Motor neuron (in vitro differentiated cells): ENCODE measurements around the gene TRAPPC14. TPM values are rescaled to one million over a fixed set of nuclear protein-coding genes. Genes with fewer than 3 reads are reported as not detected.
"Not testable (repeated sequence)": the region's sequence is repeated elsewhere in the genome, so short reads cannot be mapped to it uniquely, and the experiment has no call there.

ENCODE experiments used
- ATAC-seq, 8 experiments: fragments of 200-7000 bp; cut with Tn5 transposase; replicated peaks in 6 of 8; 2 replicates each; pipeline ENCODE4 v1.8.0; 2021; ENCODE audit warnings: mild to moderate bottlenecking in 8 of 8, moderate library complexity in 8 of 8
- H3K27ac ChIP-seq, 2 donors: fragments of 250-450 bp; sonication (Bioruptor Pico); 2 replicates each; pipeline ENCODE4 v1.9.0; 2021; ENCODE audit warnings: antibody characterized with exemption in 2 of 2, mild to moderate bottlenecking in 2 of 2, moderate library complexity in 1 of 2
- H3K4me1 ChIP-seq, 2 donors: fragments of 250-450 bp; sonication (Bioruptor Pico); replicated peaks in 1 of 2; 2 replicates each; pipeline ENCODE4 v1.6.1; 2021; ENCODE audit warnings: antibody characterized with exemption in 2 of 2, mild to moderate bottlenecking in 2 of 2, moderate library complexity in 1 of 2
- H3K4me3 ChIP-seq, 5 donors: fragments of 250-450 bp; sonication (Bioruptor Pico); 2 replicates each; pipeline ENCODE4 v1.9.0; 2021; ENCODE audit warnings: antibody characterized with exemption in 5 of 5, mild to moderate bottlenecking in 5 of 5, moderate library complexity in 4 of 5
- WGBS, 10 experiments: fragments of 450-650 bp; shearing (Covaris generic); methylation state at CpG; one replicate each; pipeline ENCODE4 v1.0.0; 2022; 5-methylcytosine and 5-hydroxymethylcytosine counted together
- in situ Hi-C, 9 experiments: fragments of 400-800 bp; cut with MboI; loops; one replicate each; pipeline ENCODE4 v1.15.0; 2021; ENCODE audit warnings: low sequenced_read_pairs in 9 of 9, low pct_unique_long_range_greater_than_20kb in 2 of 9; ENCODE audit not compliant: unreplicated experiment in 9 of 9
- total RNA-seq, 8 experiments: library from RNA; unstranded; fragments of 300-600 nt; gene quantifications; 2 replicates each; pipeline versions ENCODE4 v1.2.3 to v1.2.4, GENCODE V29; 2022

Gene TRAPPC14, protein sequence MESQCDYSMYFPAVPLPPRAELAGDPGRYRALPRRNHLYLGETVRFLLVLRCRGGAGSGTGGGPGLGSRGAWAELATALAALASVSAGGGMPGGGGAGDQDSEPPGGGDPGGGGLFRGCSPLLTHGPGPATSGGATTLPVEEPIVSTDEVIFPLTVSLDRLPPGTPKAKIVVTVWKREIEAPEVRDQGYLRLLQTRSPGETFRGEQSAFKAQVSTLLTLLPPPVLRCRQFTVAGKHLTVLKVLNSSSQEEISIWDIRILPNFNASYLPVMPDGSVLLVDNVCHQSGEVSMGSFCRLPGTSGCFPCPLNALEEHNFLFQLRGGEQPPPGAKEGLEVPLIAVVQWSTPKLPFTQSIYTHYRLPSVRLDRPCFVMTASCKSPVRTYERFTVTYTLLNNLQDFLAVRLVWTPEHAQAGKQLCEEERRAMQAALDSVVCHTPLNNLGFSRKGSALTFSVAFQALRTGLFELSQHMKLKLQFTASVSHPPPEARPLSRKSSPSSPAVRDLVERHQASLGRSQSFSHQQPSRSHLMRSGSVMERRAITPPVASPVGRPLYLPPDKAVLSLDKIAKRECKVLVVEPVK
- total RNA-seq: 10 to 100 TPM in 7 of 8 experiments, 1 to 10 TPM in 1; 9.5 to 24.7 (median 17.9) TPM

DNA sequence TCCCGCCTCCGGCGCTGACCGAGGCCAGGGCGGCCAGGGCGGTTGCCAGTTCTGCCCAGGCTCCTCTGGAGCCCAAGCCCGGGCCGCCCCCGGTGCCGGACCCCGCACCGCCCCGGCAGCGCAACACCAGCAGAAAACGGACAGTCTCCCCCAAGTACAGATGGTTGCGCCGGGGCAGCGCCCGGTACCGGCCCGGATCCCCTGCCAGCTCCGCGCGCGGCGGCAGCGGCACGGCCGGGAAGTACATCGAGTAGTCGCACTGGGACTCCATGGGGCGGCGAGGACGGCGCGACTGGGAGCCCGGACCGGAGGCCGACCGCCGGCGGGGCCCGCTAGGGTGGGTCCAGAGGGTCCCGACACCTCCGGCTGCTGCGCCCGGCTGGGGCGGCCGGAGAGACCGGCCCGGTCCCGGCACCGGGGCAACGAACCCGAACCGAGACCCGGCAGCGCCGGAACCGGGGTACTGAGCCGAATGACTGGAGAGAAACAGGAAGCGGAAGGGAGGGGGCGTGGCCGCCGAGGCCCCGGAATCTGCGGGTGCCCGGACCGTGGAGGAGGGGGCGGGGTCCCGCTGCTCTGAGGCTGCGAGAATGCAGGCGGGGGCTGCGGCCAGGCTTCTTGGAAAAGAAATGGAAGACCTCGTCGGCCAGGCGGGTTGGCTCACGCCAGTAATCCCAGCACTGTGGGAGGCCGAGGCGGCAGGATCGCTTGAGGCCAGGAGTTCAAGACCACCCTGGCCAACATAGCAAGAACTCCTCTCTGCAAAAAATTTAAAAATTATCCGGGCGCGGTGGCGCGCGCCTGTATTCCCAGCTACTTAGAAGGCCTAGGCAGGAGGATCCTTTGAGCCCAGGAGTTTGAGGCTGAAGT lies at the start of gene TRAPPC14:
Gene TRAPPC14 (minus strand): TSS at position 495 of the 870 bp plus-strand sequence. CDS start 224 bp downstream, at position 271.
- Histone ChIP-seq H3K4me3 (peak within 1 kb of the TSS; percentile 69 to 93 (median 83)), H3K4me1 (peaks cover 6 to 10% of the 10 kb centered on the region in 2 donors), H3K27ac (peak within 1 kb of the TSS; percentile 50 to 54)
- ATAC-seq: peak; percentile 81 to 91 (median 86)
- WGBS, 10 experiments: 0 to 33% (median 20%) methylated on average over 2 to 7 of the region's 87 CpGs; no CpG with 5 or more reads in 7 of the 10 experiments
- in situ Hi-C loops: no loop called here

DNA sequence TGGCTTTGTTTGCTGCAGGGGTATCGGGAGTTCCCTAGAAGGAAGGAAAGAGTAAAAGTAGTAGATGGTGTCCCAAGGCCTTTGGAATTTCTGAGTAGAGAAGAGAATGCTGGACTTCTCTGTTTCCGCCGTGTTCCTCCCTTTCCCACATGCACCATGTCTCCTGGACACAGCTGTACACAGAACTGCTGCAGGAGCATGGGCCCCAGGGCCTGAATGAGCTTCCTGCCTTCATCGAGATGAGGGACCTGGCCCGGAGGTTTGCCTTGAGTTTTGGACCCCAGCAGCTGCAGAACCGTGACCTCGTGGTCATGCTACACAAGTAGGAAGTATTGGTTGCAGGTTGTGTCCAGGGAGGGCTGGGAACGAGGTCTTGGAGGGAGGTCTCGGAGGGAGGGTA lies 45.9 kb upstream of the TRAPPC14 start:
- in situ Hi-C loops: no loop called here
- Histone ChIP-seq H3K27ac (no peak overlapping the region), H3K4me1 (no peaks in the 10 kb centered on the region), H3K4me3 (no peak overlapping the region)
- ATAC-seq: no peak
- WGBS, 10 experiments: 62 to 100% (median 87%) methylated on average over 1 to 8 of the region's 9 CpGs; no CpG with 5 or more reads in 3 of the 10 experiments

DNA sequence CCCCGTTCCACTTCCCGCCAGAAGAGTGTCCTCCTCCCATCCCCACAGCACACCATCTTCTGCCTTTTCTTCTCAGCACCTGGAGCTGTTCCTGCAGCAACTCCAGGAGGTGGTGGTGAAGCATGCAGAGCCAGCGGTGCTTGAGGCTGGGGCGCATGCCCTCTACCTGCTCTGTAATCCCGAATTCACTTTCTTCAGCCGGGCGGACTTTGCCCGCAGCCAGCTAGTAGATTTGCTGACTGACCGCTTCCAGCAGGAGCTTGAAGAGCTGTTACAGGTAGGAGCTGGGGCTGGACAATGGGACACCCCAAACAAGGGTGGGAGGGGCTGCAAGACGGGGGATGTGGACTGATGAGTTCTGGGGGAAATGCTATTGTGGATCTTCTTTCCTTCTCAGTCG lies 42.2 kb upstream of the TRAPPC14 start:
- H3K4me3 ChIP-seq: no peak overlapping the region
- WGBS, 10 experiments: 52 to 99% (median 75%) methylated on average over 1 to 7 of the region's 11 CpGs; no CpG with 5 or more reads in 4 of the 10 experiments
- in situ Hi-C loops: no loop called here
- ATAC-seq: no peak
- H3K4me1 ChIP-seq: no peaks in the 10 kb centered on the region
- no peak overlapping the region for H3K27ac ChIP-seq

DNA sequence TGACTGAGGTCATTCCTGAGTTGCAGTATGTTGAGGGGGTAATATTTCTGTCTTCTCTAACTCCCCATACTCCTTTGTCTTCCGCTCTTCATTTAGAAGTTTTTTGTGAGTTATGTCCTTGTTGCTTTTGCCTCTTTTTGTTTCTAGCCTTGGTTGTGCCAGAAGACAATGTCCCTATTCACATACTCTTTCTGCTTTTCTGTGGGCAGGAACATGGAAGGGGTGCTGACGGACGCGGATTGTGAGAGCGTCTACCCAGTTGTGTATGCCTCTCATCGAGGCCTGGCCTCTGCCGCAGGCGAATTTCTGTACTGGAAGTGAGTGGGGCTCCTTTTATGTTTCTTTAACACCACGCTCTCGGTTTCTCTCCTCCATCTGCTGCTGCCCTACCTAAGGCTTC lies 39.7 kb upstream of the TRAPPC14 start:
- Histone ChIP-seq H3K27ac (no peak overlapping the region), H3K4me1 (no peaks in the 10 kb centered on the region), H3K4me3 (no peak overlapping the region)
- WGBS, 10 experiments: 60 to 95% (median 80%) methylated on average over 2 to 10 of the region's 10 CpGs; no CpG with 5 or more reads in 3 of the 10 experiments
- in situ Hi-C loops: no loop called here
- no peak for ATAC-seq

DNA sequence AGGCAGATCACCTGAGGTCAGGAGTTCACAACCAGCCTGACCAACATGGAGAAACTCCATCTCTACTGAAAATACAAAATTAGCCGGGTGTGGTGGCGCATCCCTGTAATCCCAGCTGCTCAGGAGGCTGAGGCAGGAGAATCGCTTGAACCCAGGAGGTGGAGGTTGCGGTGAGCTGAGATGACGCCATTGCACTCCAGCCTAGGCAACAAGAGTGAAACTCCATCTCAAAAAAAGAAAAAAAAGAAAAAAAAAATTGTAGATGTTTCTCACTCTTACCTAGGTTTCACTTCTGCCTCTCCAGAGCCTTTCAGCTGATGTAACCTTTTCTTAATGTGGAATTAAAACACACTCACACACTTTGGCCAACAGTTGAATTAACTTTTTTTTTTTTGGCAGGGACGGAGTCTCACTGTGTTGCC lies 37.4 kb upstream of the TRAPPC14 start:
- ATAC-seq, H3K27ac ChIP-seq, in situ Hi-C loops, H3K4me3 ChIP-seq, H3K4me1 ChIP-seq: not testable (repeated sequence)
- WGBS, 10 experiments: 60 to 100% (median 98%) methylated on average over 1 to 5 of the region's 6 CpGs; no CpG with 5 or more reads in 2 of the 10 experiments

DNA sequence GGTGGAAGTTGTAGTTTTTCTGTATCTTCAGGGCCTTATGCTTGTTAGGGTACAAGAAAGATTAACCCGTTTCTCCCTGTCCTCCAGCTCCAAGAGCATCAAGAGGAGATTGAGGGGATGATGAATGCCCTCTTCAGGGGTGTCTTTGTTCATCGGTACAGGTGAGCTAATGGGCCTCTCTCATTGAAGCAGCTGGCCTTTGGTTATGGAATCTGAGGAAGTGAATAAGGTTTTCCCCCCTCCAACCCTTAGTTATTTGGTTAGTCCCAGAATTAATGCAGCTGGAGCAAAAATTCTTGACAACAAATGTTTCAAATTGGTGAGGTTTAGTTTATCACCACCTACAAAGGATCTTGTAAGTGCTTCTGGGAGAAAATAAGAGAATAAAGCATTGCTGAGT lies 36.7 kb upstream of the TRAPPC14 start:
- no peak for ATAC-seq
- peaks cover 0 to 2% of the 10 kb centered on the region in 2 donors for H3K4me1 ChIP-seq
- in situ Hi-C loops: no loop called here
- no peak overlapping the region for H3K4me3 ChIP-seq
- no peak overlapping the region for H3K27ac ChIP-seq
- 0 to 100% (median 64%) methylated on average over 1 to 2 of the region's 2 CpGs; no CpG with 5 or more reads in 4 of the 10 experiments for WGBS, 10 experiments

DNA sequence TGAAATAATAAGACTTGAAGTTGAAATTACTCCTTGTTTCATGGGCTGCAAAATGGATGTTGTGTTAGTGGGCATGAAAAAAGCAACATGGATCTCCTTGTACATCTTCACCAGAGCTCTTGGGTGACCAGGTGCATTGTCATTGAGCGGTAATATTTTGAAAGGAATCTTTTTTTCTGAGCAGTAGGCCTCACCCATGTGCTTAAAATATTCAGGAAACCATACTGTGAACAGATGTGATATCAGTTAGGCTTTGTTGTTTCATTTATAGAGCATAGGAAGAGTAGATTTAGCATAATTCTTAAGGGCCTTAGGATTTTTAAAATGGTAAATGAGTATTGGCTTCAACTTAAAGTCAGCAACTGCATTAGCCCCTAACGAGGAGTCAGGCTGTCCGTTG lies 34.4 kb upstream of the TRAPPC14 start:
- H3K27ac ChIP-seq: no peak overlapping the region
- no peak overlapping the region for H3K4me3 ChIP-seq
- ATAC-seq: peak in 2 of 8 experiments; percentile 57 to 59
- in situ Hi-C loops: no loop called here
- 20 to 100% (median 54%) methylated on average over 1 to 3 of the region's 3 CpGs; no CpG with 5 or more reads in 1 of the 10 experiments for WGBS, 10 experiments
- peaks cover 0 to 4% of the 10 kb centered on the region in 2 donors for H3K4me1 ChIP-seq

DNA sequence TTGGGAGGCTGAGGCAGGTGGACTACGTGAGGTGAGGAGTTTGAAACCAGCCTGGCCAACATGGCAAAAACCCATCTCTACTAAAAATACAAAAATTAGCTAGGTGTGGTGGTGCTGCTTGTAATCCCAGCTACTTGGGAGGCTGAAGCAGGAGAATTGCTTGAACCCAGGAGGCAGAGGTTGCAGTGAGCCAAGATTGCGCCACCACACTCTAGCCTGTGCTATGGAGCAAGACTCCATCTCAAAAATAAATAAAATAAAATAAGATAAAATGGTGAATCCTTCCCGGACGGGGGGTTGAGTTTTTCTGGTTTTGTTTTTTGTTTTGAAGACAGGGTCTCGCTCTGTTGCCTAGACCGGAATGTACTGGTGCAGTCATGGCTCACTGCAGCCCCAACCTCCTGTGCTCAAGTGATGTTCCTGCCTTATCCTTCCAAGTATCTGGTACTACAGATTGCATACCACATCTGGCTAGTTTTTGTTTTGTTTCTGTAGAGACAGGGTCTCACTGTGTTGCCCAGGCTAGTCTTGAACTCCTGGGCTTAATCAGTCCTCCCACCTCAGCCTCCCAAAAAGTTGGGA lies 33.8 kb upstream of the TRAPPC14 start:
- in situ Hi-C loops, ATAC-seq: not testable (repeated sequence)

DNA sequence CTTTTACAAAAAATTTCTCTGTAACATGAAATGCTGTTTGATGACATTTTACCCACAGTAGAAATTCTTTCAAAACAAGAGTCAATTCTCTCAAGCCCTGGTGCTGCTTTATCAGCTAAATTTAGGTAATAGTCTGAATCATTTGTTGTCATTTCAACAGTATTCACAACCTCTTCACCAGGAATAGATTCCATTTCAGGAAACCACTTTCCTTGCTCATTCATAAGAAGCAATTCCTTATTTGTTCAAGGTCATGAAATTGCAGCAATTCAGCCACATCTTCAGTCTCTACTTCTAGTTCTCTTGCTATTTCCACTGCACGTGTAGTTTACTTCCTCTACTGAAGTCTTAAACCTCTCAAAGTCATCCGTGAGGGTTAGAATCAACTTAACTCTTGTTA lies 33.3 kb upstream of the TRAPPC14 start:
- in situ Hi-C loops: no loop called here
- Histone ChIP-seq H3K4me3 (no peak overlapping the region), H3K4me1 (peaks cover 0 to 4% of the 10 kb centered on the region in 2 donors), H3K27ac (no peak overlapping the region)
- WGBS, 10 experiments: 20 to 94% (median 83%) methylated on average over 1 to 2 of the region's 2 CpGs; no CpG with 5 or more reads in 3 of the 10 experiments
- no peak for ATAC-seq

More for the DNA sequence above, 33.8 kb upstream of the TRAPPC14 start:
- not testable (repeated sequence) for H3K4me3 ChIP-seq, H3K4me1 ChIP-seq, H3K27ac ChIP-seq
- 13 to 100% (median 87%) methylated on average over 1 to 6 of the region's 6 CpGs; no CpG with 5 or more reads in 2 of the 10 experiments for WGBS, 10 experiments

DNA sequence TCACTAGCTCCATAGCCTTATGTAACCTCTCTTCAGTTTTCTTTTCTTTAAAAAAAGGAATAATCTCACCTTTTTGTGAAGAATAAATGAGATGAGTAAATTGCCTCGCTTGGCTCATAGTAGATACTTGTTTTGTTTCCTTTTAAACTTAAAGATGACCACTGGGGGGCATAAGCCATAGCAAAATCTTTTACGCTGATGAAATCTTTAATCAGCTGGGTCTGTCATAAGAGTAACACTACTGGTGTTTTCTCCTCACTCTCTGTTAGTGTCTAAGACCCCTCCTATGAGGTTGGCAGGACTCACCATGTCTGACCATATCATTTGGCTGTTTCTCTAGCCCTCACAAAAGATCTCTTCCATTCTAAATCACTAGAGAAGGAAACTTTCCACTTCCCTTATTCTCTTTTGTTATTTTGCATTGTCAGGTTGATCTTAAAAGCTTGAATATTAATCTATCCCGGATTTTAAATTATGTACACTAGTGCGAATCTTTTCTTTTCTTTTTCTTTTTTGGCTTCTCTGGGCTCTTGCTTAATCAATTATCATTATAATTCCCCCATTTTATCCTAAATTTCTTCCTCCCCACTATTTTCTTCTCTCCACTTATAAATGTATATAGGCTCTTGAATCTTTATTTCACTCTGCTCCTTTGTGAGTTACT lies 31.7 kb upstream of the TRAPPC14 start:
- 19 to 82% (median 67%) methylated on average over 2 to 4 of the region's 4 CpGs; no CpG with 5 or more reads in 2 of the 10 experiments for WGBS, 10 experiments
- H3K27ac ChIP-seq: no peak overlapping the region

DNA sequence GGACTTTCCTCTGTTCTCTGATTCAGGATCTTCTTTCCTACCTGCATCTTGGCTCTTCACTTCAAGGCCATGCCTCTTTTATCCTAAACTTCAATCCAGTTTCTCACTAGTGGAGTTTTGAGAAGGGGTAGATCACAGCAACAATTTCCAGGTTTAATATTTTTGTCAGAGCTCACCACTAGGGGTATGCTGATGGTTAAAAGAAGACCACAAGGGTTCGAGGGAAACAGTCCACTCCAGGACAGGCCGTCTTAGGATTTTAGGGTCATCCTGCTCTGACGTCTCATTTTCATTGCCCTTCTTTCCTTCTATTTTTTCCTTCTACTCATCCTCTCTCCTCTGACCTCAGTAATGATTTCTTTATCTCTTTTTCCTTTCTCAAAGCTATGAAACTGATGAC lies 30.5 kb upstream of the TRAPPC14 start:
- no peak for ATAC-seq
- H3K4me3 ChIP-seq: no peak overlapping the region
- no peak overlapping the region for H3K27ac ChIP-seq
- in situ Hi-C loops: no loop called here
- WGBS, 10 experiments: 42 to 95% (median 78%) methylated on average over 1 to 3 of the region's 3 CpGs; no CpG with 5 or more reads in 4 of the 10 experiments
- peaks cover 0 to 4% of the 10 kb centered on the region in 2 donors for H3K4me1 ChIP-seq

More for the DNA sequence above, 31.7 kb upstream of the TRAPPC14 start:
- in situ Hi-C loops: no loop called here
- ATAC-seq: peak in 7 of 8 experiments; percentile 64 to 98 (median 69)
- Histone ChIP-seq H3K4me3 (no peak overlapping the region), H3K4me1 (peaks cover 0 to 4% of the 10 kb centered on the region in 2 donors)

DNA sequence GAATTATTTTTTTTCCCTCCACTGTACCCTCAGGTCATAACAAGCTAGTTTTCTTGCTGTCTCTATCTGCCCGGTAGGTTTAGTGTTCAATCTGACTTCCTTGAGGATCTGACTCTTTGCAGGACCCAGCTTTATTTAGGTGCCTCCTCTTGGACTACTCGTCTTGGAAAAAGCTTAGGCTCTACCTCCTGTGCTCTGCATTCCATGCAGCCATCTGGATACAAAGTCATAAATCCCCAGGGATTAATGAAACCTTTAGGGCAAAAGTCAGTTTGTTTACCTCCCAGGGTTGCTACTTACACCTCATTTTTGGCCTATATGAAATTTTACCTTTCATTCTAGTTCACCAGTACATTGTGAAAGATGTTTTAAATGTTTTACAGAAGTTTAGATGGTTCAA lies 27.2 kb upstream of the TRAPPC14 start:
- ATAC-seq: peak in 1 of 8 experiments; percentile 18
- in situ Hi-C loops: no loop called here
- Histone ChIP-seq H3K4me3 (no peak overlapping the region), H3K27ac (no peak overlapping the region), H3K4me1 (peaks cover 0 to 4% of the 10 kb centered on the region in 2 donors)
- WGBS, 10 experiments: 56 to 100% (median 93%) methylated on average over 1 to 2 of the region's 2 CpGs; no CpG with 5 or more reads in 3 of the 10 experiments
